ENCODE results near the gene NT5C3A. TPM values are rescaled to one million over a fixed set of nuclear protein-coding genes. Genes with fewer than 3 reads are reported as not detected.

NT5C3A gene
- total RNA-seq, 1 experiment from 2014 or later = 57.7 TPM

DNA sequence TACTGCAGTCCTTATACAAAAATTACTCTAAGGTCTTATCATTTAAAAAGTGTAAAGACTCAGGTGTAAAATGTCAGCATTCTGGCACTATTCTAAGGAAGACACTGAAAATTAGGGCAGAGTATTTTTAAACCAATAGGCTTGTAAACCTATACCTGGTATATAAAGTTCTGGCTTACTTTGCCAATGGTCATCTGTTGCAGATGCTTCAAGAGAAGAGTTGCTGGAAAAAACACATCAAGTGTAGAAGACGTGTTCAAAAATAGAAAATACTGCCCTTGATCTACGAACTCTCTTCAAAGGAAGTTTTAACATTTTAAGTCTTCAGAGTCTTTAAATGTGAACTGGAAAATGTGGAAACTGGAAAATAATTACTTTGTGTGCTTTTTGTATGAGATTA, 23.9 kb downstream of the NT5C3A start:
- ChIA-PET CTCF (no interaction called here), POLR2A (ENCODE audit: low non-redundant PET) (no interaction called here)
- no peak for TF ChIP-seq EZH2 (IDR thresholded peaks at IDR 0.05; ENCODE audit: borderline replicate concordance, low read depth, low read length, poor library complexity, severe bottlenecking)
- TF ChIP-seq, protein P1, sequence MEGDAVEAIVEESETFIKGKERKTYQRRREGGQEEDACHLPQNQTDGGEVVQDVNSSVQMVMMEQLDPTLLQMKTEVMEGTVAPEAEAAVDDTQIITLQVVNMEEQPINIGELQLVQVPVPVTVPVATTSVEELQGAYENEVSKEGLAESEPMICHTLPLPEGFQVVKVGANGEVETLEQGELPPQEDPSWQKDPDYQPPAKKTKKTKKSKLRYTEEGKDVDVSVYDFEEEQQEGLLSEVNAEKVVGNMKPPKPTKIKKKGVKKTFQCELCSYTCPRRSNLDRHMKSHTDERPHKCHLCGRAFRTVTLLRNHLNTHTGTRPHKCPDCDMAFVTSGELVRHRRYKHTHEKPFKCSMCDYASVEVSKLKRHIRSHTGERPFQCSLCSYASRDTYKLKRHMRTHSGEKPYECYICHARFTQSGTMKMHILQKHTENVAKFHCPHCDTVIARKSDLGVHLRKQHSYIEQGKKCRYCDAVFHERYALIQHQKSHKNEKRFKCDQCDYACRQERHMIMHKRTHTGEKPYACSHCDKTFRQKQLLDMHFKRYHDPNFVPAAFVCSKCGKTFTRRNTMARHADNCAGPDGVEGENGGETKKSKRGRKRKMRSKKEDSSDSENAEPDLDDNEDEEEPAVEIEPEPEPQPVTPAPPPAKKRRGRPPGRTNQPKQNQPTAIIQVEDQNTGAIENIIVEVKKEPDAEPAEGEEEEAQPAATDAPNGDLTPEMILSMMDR (conservative IDR thresholded peaks at IDR 0.05; ENCODE audit: low read depth, low read length) = no peak

DNA sequence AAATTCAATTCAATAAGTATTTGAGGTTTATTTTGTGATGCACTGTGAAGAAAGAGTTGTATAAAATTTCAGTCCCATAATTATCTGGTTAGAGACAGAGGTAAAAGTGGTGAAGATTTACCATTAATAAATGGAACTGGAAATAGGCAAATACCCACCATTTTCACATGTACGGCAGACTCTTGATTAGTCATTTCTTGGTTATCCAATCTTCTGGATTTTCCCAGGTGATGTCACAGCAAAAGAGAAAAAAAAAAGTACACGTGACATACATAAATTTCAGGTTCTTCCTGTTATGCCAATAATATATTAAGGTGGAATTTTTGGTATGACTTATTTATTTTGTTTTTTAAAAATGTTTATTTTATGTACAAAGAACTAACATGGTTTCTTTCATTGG, 26.8 kb downstream of the NT5C3A start:
- intact Hi-C loops (cut with micrococcal nuclease; ENCODE audit: unreplicated experiment) = no loop called here
- ChIA-PET CTCF (interaction anchor here (0.6 kb wide), 1 partner anchor 14 kb away, joined by 3 read pairs; no protein-coding TSS in a partner anchor), POLR2A (ENCODE audit: low non-redundant PET) (no interaction called here)
- Histone ChIP-seq H3K27ac (ENCODE audit: low read depth, low read length, poor library complexity, severe bottlenecking) (peak overlapping the region; percentile 58), H3K27me3 (replicated peaks; ENCODE audit: insufficient read depth, low read depth, low read length, poor library complexity) (no peaks in the 10 kb centered on the region), H3K36me3 (ENCODE audit: insufficient read depth, low read length, poor library complexity, severe bottlenecking) (no peaks in the 10 kb centered on the region), H3K9me3 (ENCODE audit: low read depth, low read length, poor library complexity, severe bottlenecking) (no peaks in the 10 kb centered on the region), H3K4me1 (ENCODE audit: insufficient read depth, low read length, poor library complexity, severe bottlenecking) (peaks cover 44% of the 10 kb centered on the region), H3K4me3 (ENCODE audit: low read depth, low read length, poor library complexity, severe bottlenecking) (no peak overlapping the region)
- DNase-seq (ENCODE audit: low spot score) = no peak
- no peak for TF ChIP-seq EZH2 (IDR thresholded peaks at IDR 0.05; ENCODE audit: borderline replicate concordance, low read depth, low read length, poor library complexity, severe bottlenecking)
- TF ChIP-seq, protein P1 (conservative IDR thresholded peaks at IDR 0.05; ENCODE audit: low read depth, low read length) = no peak
- no TSS peak for BruUV-seq (replicated peaks)

More for the DNA sequence above, 23.9 kb downstream of the NT5C3A start:
- H3K9me3 ChIP-seq (ENCODE audit: low read depth, low read length, poor library complexity, severe bottlenecking) = no peaks in the 10 kb centered on the region
- H3K36me3 ChIP-seq (ENCODE audit: insufficient read depth, low read length, poor library complexity, severe bottlenecking) = no peaks in the 10 kb centered on the region
- BruUV-seq (replicated peaks) = no TSS peak
- intact Hi-C loops (cut with micrococcal nuclease; ENCODE audit: unreplicated experiment) = no loop called here
- peaks cover 71% of the 10 kb centered on the region for H3K4me1 ChIP-seq (ENCODE audit: insufficient read depth, low read length, poor library complexity, severe bottlenecking)
- no peaks in the 10 kb centered on the region for H3K27me3 ChIP-seq (replicated peaks; ENCODE audit: insufficient read depth, low read depth, low read length, poor library complexity)
- peak overlapping the region; percentile 40 for H3K4me3 ChIP-seq (ENCODE audit: low read depth, low read length, poor library complexity, severe bottlenecking)
- H3K27ac ChIP-seq (ENCODE audit: low read depth, low read length, poor library complexity, severe bottlenecking) = peak overlapping the region; percentile 12
- peak; percentile 6 for DNase-seq (ENCODE audit: low spot score)

DNA sequence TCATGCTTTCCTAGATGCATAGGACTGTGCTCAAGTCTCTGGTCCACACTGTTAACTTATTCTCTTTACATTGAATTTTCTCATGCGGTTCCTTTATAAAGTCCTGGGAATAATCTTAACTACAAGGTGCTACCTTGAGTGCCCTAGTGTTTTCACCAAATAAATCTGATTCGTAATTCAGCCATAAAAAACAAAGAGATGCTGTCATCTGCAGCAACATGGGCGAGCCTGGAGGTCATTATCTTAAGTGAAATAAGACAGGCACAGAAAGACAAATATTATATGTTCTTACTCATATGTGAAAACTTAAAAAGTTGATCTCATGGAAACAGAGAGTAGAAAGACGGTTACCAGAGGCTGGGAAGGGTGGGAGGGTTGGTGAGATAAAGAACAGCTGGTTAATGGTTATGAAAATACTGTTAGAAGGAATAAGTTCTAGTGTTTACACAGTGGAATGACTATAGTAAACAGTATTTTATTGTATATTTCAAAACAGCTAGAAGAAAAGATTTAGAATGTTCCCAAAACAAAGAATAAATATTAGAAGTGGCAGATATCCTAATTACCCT, 38.3 kb downstream of the NT5C3A start:
- CTCF ChIA-PET = no interaction called here
- DNase-seq (ENCODE audit: low spot score) = no peak
- POLR2A ChIA-PET (ENCODE audit: low non-redundant PET) = no interaction called here
- no peak for TF ChIP-seq EZH2 (IDR thresholded peaks at IDR 0.05; ENCODE audit: borderline replicate concordance, low read depth, low read length, poor library complexity, severe bottlenecking)
- TF ChIP-seq, protein P1 (conservative IDR thresholded peaks at IDR 0.05; ENCODE audit: low read depth, low read length) = no peak
- Histone ChIP-seq H3K4me3 (ENCODE audit: low read depth, low read length, poor library complexity, severe bottlenecking) (no peak overlapping the region), H3K27me3 (replicated peaks; ENCODE audit: insufficient read depth, low read depth, low read length, poor library complexity) (no peaks in the 10 kb centered on the region), H3K36me3 (ENCODE audit: insufficient read depth, low read length, poor library complexity, severe bottlenecking) (peaks cover 45% of the 10 kb centered on the region), H3K4me1 (ENCODE audit: insufficient read depth, low read length, poor library complexity, severe bottlenecking) (no peaks in the 10 kb centered on the region), H3K9me3 (ENCODE audit: low read depth, low read length, poor library complexity, severe bottlenecking) (no peaks in the 10 kb centered on the region), H3K27ac (ENCODE audit: low read depth, low read length, poor library complexity, severe bottlenecking) (no peak overlapping the region)
- intact Hi-C loops (cut with micrococcal nuclease; ENCODE audit: unreplicated experiment) = no loop called here
- BruUV-seq (replicated peaks) = no TSS peak

Measured in A673 (cell line).